ENCODE results near the gene CATSPERD. TPM values are rescaled to one million over a fixed set of nuclear protein-coding genes. Genes with fewer than 3 reads are reported as not detected.

The CATSPERD gene
- polyA plus RNA-seq, 2 of the 4 experiments (the other 2 are of a cell fraction): 0.03 TPM; not detected in 1

GRCh38 chr19:5690955-5691821 is 29.2 kb upstream of the CATSPERD start:
- peak overlapping the region; percentile 93 to 97 for H3K27ac ChIP-seq
- TF ChIP-seq JUN (IDR thresholded peaks at IDR 0.05) (peak; percentile 50 to 67; a peak in 4 of 5 replicates), REST (IDR thresholded peaks at IDR 0.05) (no peak), CBX8 (IDR thresholded peaks at IDR 0.05) (no peak), TP53 (CRISPR knock-in tag; IDR thresholded peaks at IDR 0.05) (no peak)
- peak in 1 of 2 experiments; percentile 48 for DNase-seq (ENCODE audit: low read depth in 1 of 2, low spot score in 1 of 2)
- H3K4me2 ChIP-seq: peak overlapping the region; percentile 88
- CTCF ChIA-PET: interaction anchor here (0.7 to 1.6 kb wide), 6 partner anchors 10 to 643 kb away, joined by 3 to 4 read pairs (median 4); no protein-coding TSS in a partner anchor
- peaks cover 13% of the 10 kb centered on the region for H3K4me1 ChIP-seq
- H3K4me3 ChIP-seq: peak overlapping the region; percentile 92
- no peak for ATAC-seq
- WGBS (ENCODE audit: missing lambda C conversion rate): 9% methylated on average over 19 of the region's 54 CpGs
- POLR2A ChIA-PET: interaction anchor here (0.6 to 3.0 kb wide), 5 partner anchors 28 to 213 kb away, joined by 3 to 45 read pairs (median 6); partner anchors contain the start of genes CATSPERD, LONP1, SAFB and SAFB2
- FAIRE-seq: no peak
- H3K9me3 ChIP-seq: no peaks in the 10 kb centered on the region

GRCh38 chr19:5691822-5692722 is 28.4 kb upstream of the CATSPERD start:
- Histone ChIP-seq H3K27ac (peak overlapping the region; percentile 93 to 97; a peak in 4 of 6 replicates), H3K4me2 (peak overlapping the region; percentile 88), H3K4me3 (peak overlapping the region; percentile 92), H3K4me1 (peaks cover 13% of the 10 kb centered on the region), H3K9me3 (no peaks in the 10 kb centered on the region)
- TF ChIP-seq PBX3 (IDR thresholded peaks at IDR 0.05) (peak; percentile 15; the same call in 1 of the 2 replicates), HES2 (IDR thresholded peaks at IDR 0.05) (no peak)
- no peak for FAIRE-seq
- POLR2A ChIA-PET: interaction anchor here (0.6 to 3.0 kb wide), 4 partner anchors 28 to 212 kb away, joined by 3 to 45 read pairs (median 5); partner anchors contain the start of genes CATSPERD, LONP1 and VMAC
- CTCF ChIA-PET: interaction anchor here (1.2 kb wide), 2 partner anchors 16 to 644 kb away, joined by 3 to 4 read pairs; no protein-coding TSS in a partner anchor
- no peak for DNase-seq (ENCODE audit: low read depth in 1 of 2, low spot score in 1 of 2)
- ATAC-seq: 0 out of 6 replicates have a peak, but pooled peaks of 1 of the 2 experiments have one; percentile 3
- 89% methylated on average over 11 of the region's 42 CpGs for WGBS (ENCODE audit: missing lambda C conversion rate)

GRCh38 chr19:5692723-5693194 is 27.7 kb upstream of the CATSPERD start:
- WGBS (ENCODE audit: missing lambda C conversion rate): 40% methylated on average over 1 of the region's 7 CpGs

More at GRCh38 chr19:5692723-5693194, 27.7 kb upstream of the CATSPERD start:
- ChIA-PET POLR2A (no interaction called here), CTCF (no interaction called here)
- FAIRE-seq: no peak
- Histone ChIP-seq H3K27ac (no peak overlapping the region), H3K4me2 (peak overlapping the region; percentile 88; the same call in 2 of the 3 replicates), H3K9me3 (no peaks in the 10 kb centered on the region), H3K4me3 (peak overlapping the region; percentile 92; the same call in 1 of the 3 replicates), H3K4me1 (peaks cover 13% of the 10 kb centered on the region)
- peak in 1 of 2 experiments; percentile 41 for DNase-seq (ENCODE audit: low read depth in 1 of 2, low spot score in 1 of 2)
- peak; percentile 1 to 2; a peak in 1 of 6 replicates for ATAC-seq
- TF ChIP-seq RARB (CRISPR knock-in tag; IDR thresholded peaks at IDR 0.05) (no peak), JUN (IDR thresholded peaks at IDR 0.05) (peak in 1 of 2 experiments; percentile 17; a peak in 1 of 5 replicates), SREBF2 (IDR thresholded peaks at IDR 0.05) (no peak)

Data from A549 (cell line).